Stimulated activated naive CD4-positive, alpha-beta T cell (primary cell): ENCODE measurements around the gene PRR5L.

Experiments
- DNase-seq, 6 experiments: peaks; one replicate each; lab custom pipeline; 2025; lab: John Stamatoyannopoulos, UW

PRR5L gene

DNA sequence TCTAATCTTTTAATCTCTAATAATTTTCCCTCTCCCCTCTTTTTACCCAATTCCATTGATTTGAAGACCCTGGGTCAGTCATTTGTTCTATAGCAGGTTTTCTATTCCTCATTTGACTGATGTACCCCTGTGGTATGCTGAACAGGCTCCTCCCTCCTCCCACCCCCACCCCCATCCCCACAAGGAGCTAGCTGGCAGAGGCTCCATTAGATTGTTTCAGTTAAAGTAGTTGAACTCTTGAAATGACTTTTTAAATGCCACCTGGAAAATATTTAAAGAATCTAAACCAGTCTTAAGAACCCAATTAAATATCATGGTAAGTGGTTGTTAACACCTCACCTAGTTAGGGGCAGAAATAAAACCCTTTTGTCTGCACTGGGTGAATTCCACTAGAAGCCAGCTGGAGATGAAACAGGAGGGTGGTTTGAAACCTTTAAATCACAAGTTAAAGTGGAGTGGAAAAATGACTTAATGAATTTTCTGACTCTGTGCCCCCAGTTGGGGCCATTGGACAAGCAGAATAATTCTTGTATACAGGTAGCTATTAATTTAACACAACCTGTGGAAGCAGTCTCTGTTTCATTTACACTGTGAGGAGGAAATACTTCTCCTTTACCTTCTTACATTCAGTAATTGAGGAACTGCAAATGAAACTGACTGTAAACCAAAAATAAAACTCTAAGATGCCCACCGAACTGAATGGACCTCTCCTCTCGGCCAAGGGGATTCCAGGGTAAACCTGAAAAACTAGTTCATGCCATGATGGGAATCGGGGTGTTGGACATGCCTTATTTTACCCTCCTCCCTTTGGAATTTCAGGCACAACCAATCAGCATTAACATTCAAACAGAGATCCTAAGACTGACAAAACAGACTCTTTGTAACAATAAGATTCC, 30.7 kb downstream of the PRR5L start:
- no peak for DNase-seq

DNA sequence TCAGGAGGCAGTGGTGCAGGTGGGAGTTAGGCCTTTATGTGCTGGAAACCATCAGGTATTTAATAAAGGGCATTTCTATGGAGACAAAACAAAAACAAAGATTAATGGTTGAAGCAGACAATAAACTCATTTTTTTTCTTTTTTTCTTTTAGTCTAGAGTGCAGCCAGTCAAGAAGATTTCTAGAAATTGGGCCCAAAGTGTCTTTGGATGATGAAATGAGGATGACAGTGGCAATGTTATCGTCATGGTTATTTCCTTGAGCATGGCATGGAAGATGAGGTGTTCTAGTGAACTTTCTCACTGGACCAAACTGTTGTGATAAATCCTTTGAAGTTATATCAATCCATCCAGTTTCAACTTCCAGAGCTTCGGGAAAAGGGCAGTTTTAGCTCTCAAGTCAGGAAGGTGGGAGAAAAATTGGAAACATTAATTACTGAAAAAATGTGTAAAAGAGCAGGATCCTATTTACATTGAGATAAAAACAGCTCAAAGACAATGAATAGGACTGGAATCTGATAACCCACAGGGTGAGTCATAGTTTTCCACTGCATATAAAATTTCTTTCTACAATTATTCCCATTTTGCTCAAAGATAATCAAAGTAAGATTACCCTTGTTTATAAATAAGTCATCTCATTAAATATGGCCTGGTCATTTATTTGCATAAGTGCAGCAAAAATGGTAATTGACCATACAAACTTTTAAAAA, 33.0 kb downstream of the PRR5L start:
- no peak for DNase-seq

DNA sequence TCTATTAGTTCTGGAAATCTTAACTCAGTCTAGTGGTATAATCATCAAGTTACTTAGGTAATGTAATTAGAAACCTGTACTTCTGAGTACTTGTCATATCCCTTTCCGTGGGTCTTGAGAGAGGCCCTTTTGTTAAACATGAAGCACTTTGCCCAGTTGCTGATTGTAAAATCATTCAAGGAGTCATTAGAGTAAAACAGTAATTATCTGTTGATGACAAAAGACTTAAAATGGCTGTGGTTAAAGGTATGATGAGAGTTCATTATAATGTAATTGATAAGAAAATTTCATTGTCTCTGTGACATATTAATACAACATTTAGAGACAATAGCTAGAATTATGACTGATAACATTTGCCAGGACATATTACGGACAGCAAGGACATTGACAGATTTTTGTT, 34.3 kb downstream of the PRR5L start:
- no peak for DNase-seq

DNA sequence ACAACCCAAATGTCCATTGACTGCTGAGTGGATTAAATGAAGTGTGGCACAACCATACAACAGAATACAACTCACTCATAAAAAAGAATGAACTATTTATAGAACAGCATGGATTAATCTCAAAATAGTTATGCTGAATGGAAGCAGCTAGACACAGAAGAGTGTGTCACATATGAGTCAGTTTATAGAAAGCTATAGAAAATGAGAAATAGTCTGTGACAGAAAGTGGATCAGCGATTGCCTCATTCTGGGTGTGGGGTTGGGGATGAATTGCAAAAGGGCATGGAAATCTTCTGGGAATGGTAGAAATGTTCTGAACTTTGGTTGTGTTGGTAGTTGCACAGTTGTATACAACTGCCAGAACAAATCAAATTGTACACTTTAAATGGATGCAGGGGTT, 37.4 kb downstream of the PRR5L start:
- no peak for DNase-seq

DNA sequence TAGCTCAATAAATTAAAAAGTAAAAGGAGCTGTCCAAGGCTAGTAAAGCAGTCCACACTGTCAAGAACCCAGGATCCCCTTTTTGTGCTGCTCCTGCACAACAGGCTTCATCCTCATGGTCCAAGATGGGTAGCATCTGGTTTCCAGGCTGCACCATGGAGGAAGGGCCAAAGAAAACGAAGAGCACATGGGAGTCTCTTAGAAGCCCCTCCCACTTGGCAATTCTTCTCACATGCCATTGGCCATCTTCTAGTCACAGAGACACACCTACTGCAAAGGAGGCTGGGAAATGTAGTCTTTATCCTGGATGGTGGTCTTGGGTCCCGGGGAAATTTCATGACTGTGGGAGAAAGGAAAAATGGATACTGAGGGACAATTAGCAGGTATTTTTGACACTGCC, 37.8 kb downstream of the PRR5L start:
- no peak for DNase-seq

DNA sequence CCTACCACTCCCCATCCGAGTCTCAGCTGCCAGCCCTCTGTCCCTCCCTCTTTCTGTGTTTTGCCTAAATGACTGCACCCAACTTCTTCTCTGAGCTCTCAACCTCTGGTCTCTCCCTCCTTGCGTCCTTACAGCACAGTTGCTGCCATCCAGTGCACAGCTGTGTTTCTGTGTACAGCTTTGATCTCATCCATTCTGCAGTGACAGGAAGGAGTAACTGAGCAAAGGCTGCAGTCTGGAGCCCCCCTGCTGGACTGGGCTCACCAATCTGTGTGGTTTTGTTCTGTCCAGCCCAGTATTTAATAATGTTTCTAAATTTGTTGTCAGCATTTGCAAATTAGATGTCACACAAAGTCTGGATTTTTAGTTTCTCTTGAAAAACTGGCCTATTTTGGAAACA, 43.8 kb downstream of the PRR5L start:
- DNase-seq = no peak

DNA sequence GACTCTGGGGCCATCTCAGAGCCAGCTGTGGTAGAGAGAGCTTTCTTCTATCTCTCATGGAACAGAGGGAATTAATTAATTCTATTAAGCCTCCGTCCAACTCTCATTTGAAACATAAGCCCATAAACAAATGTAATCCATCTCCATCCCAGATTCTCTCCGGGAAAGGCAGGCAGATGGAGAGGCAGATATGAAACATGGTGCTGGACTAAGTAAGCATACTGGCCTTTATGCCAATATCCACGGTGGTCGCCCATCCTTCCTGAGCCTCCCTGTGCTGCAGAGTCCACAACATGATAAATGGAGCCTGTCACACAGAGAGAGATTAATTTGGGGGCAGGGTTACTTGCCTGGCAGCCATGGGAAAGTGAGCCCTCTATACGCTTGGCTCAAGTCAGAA, 44.8 kb downstream of the PRR5L start:
- DNase-seq = no peak

DNA sequence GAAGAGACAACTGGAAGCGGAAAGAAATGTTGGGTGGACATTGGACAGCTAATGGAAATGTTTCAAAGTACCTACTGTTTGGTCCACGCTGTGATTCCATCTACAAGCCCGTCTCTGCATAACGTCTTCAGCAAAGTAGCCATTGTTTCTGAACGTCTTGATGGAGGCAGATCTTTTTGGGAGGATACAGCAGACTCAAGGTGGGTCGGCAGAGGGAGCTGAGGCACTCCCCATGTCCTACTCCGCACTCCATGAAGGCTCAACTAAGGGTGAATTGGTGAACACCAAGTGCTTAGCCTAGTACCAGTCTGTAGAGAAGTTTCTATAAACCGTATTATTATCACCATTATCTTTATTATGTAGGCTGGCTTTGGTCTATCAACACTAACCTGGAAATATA, 45.8 kb downstream of the PRR5L start:
- no peak for DNase-seq

DNA sequence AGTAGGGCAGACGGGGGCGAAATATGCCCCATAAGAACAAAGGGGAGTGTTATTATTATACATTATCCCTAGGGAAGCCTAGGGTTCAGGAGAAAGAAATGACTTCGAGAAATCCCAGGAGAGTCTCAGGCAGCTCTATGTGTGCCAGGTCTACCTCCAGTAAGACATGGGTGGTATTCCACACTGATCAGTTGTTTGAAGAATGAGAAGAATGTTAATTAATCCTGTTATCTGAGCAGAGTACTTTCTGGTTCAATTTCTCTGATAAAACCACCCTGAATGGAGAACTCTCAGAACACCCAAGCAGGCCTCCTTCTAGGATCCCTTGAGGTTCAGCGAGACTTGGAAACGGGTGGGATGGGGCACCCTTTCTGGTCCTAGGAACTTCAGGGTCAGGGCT, 46.2 kb downstream of the PRR5L start:
- DNase-seq = no peak

DNA sequence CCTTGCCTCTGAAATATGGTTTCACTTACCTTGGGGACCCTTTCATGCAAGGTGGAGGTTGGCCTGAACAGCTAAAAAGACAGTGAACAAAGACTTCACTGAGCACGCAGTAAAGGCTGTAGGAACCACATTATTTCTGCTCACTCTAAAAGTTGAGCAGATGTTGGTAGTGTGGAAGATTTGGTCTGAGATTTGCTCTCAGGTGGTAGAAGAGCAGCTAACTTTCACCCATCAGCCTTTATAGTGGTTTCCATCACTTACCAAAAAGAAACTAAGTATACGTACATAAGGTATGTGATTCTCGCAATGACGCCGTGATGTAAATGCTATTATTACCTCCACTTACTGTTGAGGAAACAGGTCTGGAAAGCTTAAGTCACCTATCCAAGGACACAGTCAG, 47.3 kb downstream of the PRR5L start:
- DNase-seq = no peak

DNA sequence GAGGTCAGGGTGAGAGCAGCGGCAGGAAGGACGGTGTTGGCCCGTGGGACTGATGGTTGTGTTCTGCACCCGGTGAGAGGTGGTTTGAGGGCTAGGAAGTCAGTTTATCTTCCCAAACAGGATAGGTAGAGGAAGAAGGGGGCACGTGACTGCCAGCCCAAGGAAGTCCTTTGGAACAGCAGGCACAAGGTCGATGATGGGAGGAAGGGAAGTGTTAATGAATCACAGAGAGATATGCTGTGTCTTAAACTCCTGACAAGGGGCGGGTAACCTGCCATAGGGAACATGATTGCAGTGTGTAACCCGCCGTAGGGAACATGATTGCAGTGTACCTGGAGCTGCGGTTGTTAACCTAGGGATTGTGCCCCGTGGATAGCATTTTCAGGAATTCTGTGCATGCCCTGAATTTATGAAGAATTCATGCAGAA, 49.0 kb downstream of the PRR5L start:
- DNase-seq = no peak

DNA sequence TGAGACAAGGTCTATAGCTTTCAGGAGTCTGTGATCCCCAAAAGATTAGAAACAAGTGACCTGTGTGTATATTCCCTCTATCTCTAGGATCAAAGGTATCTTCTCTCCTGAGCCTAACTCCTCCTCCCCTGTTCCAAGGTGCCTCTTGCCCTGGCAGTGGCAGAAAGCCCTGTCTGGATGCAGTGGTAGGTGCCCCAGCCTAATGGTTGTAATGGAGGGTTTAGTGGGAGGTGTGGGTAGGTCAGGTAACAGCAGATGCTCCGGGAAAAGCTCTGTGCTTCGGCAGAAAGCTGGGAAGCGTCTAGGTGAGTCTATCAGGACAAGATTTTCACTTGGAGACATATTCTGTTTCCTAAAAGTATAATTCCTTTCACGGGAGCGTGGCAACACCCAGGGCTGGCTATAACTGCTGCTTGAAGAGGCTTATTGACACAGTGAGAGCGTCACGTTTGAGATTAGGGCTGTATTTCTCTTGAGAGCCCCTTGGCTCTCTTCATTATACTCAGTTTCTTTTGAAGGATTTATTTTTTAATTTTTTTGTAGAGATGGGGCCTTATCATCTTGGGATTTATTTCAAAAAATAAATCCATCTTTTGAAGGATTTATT, 49.5 kb downstream of the PRR5L start:
- DNase-seq = no peak

DNA sequence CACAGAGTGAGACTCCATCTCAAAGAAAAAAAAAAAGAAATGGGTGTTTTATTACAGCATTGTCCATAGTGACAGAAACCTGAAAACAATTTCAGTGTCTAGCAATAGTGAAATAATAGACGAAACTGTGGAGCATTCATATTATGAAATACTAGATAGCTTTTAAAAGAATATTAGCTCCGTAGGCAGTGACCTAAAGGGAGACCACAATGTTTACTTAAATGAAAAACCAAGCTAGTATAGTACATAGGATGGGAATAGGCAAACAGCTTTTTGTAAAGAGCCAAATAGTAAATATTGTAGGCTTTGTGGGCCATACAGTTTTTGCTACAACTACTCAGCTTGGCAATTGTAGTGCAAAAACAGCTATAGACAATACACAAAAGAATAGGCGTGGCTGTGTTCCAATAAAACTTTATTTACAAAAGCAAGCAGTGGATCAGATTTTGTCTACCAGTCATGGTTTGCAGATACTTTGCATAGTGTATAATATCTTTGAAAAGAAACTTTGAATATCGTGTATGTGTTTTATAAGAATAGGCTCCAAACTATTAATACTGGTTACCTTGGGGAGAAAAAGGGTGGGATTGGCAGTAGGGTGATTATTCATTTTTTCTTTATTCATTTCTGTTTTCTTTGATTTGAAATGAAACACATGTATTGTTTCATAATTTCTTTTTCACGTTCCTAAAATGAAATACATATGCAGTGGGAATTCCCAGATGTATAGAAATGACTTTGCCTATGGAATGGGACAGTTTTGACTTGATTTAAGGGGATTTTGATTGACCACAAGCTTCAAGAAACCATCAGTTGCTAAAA, 50.7 kb downstream of the PRR5L start:
- DNase-seq = no peak

DNA sequence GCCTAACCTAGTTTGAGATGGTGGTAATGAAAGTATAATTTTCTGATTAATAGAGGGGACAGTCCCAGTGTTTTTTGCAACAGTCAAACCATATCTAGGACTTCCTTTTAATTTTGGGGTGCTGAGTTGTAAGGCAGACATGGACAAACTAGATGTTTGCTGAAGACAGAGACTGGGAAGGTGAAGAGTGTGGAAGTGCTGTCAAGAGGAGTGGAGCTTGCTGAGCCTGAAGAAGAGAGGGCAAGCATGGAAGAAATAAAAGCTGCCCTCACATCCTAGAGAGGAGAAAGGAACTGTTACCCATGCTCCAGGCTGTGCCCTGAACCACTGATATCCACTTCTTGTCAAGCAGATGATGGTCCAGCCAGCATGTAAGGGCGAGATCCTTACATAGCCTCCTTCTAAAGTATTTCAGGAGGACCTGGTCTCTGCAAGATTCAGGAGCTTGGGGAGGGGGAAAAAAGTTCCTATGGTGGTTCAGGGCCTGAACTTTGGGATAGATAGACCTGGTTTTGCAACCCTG, 51.4 kb downstream of the PRR5L start:
- DNase-seq = no peak

DNA sequence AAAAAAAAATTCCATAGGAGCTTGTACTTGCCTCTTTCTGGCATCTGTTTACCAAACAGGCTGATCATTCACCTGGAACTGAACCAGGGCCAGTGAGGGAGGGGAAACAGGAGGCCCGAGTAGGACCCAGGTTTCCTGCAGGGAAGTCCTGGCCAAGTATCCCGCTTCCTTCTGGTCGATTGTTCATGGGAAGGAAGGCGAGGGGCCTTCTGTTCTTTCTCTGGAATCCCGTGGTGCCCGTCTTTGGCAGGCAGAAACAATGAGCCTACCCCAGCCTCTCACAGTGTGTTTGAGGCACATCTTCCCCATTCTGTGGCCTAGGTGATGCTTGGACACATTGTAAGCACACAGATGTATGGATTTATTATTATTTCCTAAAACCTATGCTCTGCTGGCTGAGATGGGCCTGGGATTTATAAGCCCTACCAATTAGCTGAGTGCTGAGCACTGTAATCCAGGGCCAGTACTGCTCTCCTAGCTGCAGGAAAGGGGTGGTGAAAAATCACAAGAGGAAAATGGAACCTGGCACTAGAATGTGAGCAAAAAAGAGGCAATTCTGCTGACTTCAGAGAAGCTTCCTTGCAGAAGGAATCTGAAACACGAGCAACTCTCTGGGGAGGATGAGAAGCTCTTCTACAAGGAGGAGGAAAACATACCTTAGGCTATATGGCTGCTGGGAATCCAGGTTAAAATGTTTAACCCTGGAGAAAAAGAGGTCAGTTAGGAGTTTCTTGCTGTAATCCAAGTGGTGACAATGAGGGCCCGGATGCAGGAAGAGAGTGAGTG, 53.5 kb downstream of the PRR5L start:
- no peak for DNase-seq

DNA sequence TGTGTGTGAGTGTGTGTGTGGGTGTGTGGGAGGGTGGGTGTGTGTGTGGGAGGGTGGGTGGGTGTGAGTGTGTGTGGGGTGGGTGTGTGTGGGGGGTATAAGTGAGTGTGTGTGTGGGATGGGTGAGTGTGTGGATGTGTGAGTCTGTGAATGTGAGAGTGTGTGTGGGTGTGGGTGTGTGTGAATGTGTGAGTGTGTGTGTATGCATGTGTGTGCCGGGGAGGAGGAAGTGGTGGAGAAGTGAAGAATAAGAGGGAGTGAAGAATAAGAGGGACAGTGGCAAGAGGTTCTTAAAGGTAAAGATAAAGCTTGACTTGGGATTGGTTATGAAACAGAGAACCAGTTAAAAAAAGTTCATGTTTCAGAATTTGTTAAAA, 54.0 kb downstream of the PRR5L start:
- peak in 1 of 6 experiments; percentile 7 for DNase-seq

DNA sequence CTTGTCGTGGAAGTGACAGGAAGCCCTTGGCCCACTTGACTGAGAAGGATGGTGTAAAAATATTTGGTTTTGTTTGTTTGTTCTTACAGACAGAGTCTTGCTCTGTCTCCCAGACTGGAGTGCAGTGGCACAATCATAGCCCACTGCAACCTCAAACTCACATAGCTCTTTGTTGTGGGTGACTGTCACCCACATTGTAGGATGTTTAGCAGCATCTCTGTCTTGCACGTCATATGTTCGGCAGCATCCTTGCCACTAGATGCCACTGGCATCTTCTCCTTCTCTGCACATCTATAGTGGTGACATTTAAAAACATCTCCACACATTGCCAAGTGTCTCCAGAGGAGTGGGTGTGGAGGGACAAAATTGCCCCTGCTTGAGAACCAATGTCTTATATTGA, 56.8 kb downstream of the PRR5L start:
- DNase-seq = peak in 5 of 6 experiments; percentile 3 to 55 (median 40)

DNA sequence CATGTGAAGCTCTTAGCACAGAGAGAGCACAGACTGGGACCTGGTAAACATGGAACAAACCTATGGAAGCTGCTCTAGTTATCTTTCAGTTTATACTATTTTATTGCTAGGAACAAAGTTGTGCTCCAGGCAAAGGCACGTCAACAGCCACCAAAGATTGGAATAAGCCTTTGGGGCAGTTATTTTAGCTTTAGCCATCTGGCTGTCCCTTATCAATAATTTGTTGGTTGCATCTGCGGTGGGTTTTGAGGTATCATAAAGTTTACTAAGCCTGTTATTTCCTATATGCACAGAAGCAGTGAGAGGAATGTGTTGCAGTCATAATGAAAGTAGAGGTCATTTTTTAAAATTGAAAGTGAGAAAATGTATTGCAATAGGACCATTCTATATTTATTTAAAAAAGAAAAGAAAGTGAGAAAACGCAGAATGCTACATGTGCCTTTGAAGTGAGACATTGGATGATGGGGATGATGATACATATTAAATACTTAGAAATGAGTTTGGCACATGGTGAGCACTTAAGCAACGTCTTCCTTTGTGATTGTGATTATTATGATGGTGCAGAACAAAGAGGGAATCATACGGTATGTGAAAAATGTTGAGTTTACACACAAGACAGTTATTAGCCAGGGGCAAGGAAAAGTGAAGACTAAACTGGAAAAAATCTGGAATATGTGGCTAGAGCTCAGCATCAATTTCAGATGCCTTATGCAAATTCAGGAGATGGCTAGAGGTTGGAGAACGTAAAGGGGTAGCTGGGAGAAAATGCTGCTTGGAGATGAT, 58.3 kb downstream of the PRR5L start:
- DNase-seq = no peak

DNA sequence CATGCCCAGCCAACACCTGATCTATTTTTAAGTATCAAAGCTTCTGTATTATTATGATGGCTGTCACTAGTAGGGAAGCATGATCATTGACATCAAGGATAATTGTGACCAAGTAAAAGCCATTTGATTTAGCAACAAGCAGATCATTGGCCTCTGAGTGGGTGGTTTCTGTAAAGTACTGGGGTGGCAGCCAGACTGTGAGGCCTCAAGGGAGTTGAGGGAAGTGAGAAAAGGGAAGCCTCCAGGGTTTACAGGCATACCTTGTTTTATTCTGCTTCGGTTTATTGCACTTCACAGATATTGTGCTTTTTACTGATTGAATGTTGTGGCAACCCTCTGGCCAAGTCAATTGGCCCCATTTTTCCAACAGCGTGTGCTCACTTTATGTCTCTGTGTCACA, 60.1 kb downstream of the PRR5L start:
- no peak for DNase-seq

DNA sequence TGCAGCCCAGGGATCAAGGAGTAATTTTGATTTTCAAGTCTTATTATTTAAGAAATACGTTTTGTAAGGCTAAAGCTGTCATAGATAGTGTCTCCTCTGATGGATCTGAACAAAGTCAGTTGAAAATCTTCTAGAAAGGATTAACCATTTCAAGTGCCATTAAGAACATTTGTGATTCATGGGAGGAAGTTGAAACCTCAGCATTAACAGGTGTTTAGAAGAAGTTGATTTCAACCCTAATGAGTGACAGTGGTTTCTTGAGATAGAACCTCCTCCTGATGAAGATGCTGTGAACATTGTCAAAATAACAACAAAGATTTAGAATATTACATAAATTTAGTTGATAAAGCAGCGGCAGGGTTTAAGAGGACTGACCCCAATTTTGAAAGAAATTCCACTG, 61.7 kb downstream of the PRR5L start:
- no peak for DNase-seq
